ENCODE results near the gene FAT1. TPM values are rescaled to one million over a fixed set of nuclear protein-coding genes. Genes with fewer than 3 reads are reported as not detected.

Gene FAT1
- total and polyA plus RNA-seq, 9 of the 15 experiments (the other 6 are each of a cell fraction or from before 2014, with no cell fraction given): 6.0 to 38.4 (median 21.4) TPM

DNA sequence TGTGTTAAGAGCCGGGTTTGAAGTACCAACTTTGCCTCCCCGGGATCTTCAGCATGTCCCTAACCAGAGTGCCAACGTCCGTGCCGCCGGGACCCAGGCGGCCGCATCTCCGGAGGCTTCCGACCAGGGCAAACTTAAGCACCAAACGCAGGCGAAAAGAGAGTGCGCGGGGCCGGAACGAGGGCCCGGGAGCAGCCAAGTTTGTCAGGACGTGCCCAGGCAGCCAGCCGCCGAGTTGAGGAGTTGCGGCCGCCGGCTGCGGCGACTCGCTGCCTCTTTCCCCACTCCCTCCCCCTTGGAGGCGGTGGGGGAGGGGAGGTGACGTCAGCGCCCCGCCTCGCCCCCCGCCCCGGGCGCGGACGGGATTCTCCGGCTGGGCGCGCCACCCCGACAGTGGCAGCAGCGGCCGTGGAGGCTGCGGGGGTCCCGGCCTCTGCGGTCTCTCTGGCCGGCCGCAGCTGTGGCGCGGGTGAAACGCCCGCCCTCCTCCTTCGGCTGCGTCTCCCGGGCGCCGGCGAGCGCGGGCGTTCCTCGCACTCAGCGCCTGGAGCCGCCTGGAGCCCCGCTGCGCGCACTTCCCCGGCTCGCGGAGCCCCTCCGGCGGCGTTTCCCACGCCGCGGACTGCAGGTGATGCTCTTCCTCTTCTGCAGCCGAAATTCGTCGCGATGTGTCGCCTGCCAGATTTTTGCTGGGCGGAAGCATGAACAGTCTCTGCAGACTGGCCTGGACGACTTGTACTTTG lies 2.9 kb upstream of the FAT1 start (continued):
- TF ChIP-seq, protein P1, sequence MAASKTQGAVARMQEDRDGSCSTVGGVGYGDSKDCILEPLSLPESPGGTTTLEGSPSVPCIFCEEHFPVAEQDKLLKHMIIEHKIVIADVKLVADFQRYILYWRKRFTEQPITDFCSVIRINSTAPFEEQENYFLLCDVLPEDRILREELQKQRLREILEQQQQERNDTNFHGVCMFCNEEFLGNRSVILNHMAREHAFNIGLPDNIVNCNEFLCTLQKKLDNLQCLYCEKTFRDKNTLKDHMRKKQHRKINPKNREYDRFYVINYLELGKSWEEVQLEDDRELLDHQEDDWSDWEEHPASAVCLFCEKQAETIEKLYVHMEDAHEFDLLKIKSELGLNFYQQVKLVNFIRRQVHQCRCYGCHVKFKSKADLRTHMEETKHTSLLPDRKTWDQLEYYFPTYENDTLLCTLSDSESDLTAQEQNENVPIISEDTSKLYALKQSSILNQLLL (CRISPR knock-in tag; IDR thresholded peaks at IDR 0.05; ENCODE audit: borderline replicate concordance): no peak
- TF ChIP-seq, protein P2, sequence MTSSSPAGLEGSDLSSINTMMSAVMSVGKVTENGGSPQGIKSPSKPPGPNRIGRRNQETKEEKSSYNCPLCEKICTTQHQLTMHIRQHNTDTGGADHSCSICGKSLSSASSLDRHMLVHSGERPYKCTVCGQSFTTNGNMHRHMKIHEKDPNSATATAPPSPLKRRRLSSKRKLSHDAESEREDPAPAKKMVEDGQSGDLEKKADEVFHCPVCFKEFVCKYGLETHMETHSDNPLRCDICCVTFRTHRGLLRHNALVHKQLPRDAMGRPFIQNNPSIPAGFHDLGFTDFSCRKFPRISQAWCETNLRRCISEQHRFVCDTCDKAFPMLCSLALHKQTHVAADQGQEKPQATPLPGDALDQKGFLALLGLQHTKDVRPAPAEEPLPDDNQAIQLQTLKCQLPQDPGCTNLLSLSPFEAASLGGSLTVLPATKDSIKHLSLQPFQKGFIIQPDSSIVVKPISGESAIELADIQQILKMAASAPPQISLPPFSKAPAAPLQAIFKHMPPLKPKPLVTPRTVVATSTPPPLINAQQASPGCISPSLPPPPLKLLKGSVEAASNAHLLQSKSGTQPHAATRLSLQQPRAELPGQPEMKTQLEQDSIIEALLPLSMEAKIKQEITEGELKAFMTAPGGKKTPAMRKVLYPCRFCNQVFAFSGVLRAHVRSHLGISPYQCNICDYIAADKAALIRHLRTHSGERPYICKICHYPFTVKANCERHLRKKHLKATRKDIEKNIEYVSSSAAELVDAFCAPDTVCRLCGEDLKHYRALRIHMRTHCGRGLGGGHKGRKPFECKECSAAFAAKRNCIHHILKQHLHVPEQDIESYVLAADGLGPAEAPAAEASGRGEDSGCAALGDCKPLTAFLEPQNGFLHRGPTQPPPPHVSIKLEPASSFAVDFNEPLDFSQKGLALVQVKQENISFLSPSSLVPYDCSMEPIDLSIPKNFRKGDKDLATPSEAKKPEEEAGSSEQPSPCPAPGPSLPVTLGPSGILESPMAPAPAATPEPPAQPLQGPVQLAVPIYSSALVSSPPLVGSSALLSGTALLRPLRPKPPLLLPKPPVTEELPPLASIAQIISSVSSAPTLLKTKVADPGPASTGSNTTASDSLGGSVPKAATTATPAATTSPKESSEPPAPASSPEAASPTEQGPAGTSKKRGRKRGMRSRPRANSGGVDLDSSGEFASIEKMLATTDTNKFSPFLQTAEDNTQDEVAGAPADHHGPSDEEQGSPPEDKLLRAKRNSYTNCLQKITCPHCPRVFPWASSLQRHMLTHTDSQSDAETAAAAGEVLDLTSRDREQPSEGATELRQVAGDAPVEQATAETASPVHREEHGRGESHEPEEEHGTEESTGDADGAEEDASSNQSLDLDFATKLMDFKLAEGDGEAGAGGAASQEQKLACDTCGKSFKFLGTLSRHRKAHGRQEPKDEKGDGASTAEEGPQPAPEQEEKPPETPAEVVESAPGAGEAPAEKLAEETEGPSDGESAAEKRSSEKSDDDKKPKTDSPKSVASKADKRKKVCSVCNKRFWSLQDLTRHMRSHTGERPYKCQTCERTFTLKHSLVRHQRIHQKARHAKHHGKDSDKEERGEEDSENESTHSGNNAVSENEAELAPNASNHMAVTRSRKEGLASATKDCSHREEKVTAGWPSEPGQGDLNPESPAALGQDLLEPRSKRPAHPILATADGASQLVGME (CRISPR knock-in tag; IDR thresholded peaks at IDR 0.05): no peak
- TF ChIP-seq, protein P3, sequence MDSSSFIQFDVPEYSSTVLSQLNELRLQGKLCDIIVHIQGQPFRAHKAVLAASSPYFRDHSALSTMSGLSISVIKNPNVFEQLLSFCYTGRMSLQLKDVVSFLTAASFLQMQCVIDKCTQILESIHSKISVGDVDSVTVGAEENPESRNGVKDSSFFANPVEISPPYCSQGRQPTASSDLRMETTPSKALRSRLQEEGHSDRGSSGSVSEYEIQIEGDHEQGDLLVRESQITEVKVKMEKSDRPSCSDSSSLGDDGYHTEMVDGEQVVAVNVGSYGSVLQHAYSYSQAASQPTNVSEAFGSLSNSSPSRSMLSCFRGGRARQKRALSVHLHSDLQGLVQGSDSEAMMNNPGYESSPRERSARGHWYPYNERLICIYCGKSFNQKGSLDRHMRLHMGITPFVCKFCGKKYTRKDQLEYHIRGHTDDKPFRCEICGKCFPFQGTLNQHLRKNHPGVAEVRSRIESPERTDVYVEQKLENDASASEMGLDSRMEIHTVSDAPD (CRISPR knock-in tag; IDR thresholded peaks at IDR 0.05): no peak
- TF ChIP-seq, protein P4, sequence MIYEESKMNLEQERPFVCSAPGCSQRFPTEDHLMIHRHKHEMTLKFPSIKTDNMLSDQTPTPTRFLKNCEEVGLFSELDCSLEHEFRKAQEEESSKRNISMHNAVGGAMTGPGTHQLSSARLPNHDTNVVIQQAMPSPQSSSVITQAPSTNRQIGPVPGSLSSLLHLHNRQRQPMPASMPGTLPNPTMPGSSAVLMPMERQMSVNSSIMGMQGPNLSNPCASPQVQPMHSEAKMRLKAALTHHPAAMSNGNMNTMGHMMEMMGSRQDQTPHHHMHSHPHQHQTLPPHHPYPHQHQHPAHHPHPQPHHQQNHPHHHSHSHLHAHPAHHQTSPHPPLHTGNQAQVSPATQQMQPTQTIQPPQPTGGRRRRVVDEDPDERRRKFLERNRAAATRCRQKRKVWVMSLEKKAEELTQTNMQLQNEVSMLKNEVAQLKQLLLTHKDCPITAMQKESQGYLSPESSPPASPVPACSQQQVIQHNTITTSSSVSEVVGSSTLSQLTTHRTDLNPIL (CRISPR knock-in tag; IDR thresholded peaks at IDR 0.05): no peak
- TF ChIP-seq NRF1 (conservative IDR thresholded peaks at IDR 0.05 in 1 of 2, IDR thresholded peaks at IDR 0.05 in 1 of 2) (no peak), NFIX (CRISPR knock-in tag; IDR thresholded peaks at IDR 0.05; ENCODE audit: low read depth) (no peak), MTA3 (IDR thresholded peaks at IDR 0.05; ENCODE audit: borderline replicate concordance) (no peak; the same call in 1 of the 2 replicates), MEF2A (IDR thresholded peaks at IDR 0.05; ENCODE audit: control insufficient read depth, low read depth, low read length) (no peak), MTF1 (CRISPR knock-in tag; IDR thresholded peaks at IDR 0.05; ENCODE audit: borderline replicate concordance) (no peak), LEF1 (IDR thresholded peaks at IDR 0.05) (no peak), ZNF695 (CRISPR knock-in tag; IDR thresholded peaks at IDR 0.05) (no peak), ZNF384 (IDR thresholded peaks at IDR 0.05; ENCODE audit: low read depth, low read length) (no peak), KLF13 (tag; IDR thresholded peaks at IDR 0.05; ENCODE audit: borderline replicate concordance, low read depth) (no peak), CBX8 (IDR thresholded peaks at IDR 0.05; ENCODE audit: borderline replicate concordance, extremely low read depth, low read depth, low read length, poor library complexity, severe bottlenecking) (no peak), ZNF253 (CRISPR knock-in tag; conservative IDR thresholded peaks at IDR 0.05) (no peak)
- TF ChIP-seq, protein P5, sequence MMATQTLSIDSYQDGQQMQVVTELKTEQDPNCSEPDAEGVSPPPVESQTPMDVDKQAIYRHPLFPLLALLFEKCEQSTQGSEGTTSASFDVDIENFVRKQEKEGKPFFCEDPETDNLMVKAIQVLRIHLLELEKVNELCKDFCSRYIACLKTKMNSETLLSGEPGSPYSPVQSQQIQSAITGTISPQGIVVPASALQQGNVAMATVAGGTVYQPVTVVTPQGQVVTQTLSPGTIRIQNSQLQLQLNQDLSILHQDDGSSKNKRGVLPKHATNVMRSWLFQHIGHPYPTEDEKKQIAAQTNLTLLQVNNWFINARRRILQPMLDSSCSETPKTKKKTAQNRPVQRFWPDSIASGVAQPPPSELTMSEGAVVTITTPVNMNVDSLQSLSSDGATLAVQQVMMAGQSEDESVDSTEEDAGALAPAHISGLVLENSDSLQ (IDR thresholded peaks at IDR 0.05): no peak
